ENCODE results near the gene THRAP3.

The THRAP3 gene

GRCh38 chr1:36307601-36308330 lies 83.5 kb downstream of the THRAP3 start:
- Histone ChIP-seq H3K36me3 (ENCODE audit: insufficient read depth, insufficient read length, low read length) (peaks cover 54% of the 10 kb centered on the region), H3K4me3 (ENCODE audit: insufficient read length, low read depth) (peak overlapping the region; percentile 89), H3K9ac (ENCODE audit: insufficient read length, low read depth) (peak overlapping the region; percentile 92), H3K27me3 (ENCODE audit: insufficient read depth, insufficient read length) (no peaks in the 10 kb centered on the region), H3K4me1 (ENCODE audit: insufficient read depth, insufficient read length) (peaks cover 6% of the 10 kb centered on the region), H3K9me3 (ENCODE audit: insufficient read depth, low read length) (no peaks in the 10 kb centered on the region)
- TF ChIP-seq ZNF274 (IDR thresholded peaks at IDR 0.05; ENCODE audit: low read depth, low read length) (no peak), YY1 (IDR thresholded peaks at IDR 0.05; ENCODE audit: insufficient read depth, insufficient read length) (no peak), SUZ12 (IDR thresholded peaks at IDR 0.05; ENCODE audit: extremely low read depth, insufficient read depth, insufficient read length) (no peak)
- no peak for DNase-seq (ENCODE audit: low read depth, low spot score)

GRCh38 chr1:36309397-36309796 lies 85.2 kb downstream of the THRAP3 start:
- peaks cover 45% of the 10 kb centered on the region for H3K36me3 ChIP-seq (ENCODE audit: insufficient read depth, insufficient read length, low read length)
- H3K27me3 ChIP-seq (ENCODE audit: insufficient read depth, insufficient read length) = no peaks in the 10 kb centered on the region
- H3K9me3 ChIP-seq (ENCODE audit: insufficient read depth, low read length) = no peaks in the 10 kb centered on the region
- H3K9ac ChIP-seq (ENCODE audit: insufficient read length, low read depth) = no peak overlapping the region
- H3K4me3 ChIP-seq (ENCODE audit: insufficient read length, low read depth) = no peak overlapping the region
- TF ChIP-seq YY1 (IDR thresholded peaks at IDR 0.05; ENCODE audit: insufficient read depth, insufficient read length) = no peak
- no peak for TF ChIP-seq ZNF274 (IDR thresholded peaks at IDR 0.05; ENCODE audit: low read depth, low read length)
- no peak for TF ChIP-seq SUZ12 (IDR thresholded peaks at IDR 0.05; ENCODE audit: extremely low read depth, insufficient read depth, insufficient read length)
- peaks cover 6% of the 10 kb centered on the region for H3K4me1 ChIP-seq (ENCODE audit: insufficient read depth, insufficient read length)
- no peak for DNase-seq (ENCODE audit: low read depth, low spot score)

GRCh38 chr1:36320291-36320761 lies 96.1 kb downstream of the THRAP3 start:
- no peak for DNase-seq (ENCODE audit: low read depth, low spot score)
- H3K27me3 ChIP-seq (ENCODE audit: insufficient read depth, insufficient read length) = peaks cover 2% of the 10 kb centered on the region
- peak overlapping the region; percentile 37 for H3K4me3 ChIP-seq (ENCODE audit: insufficient read length, low read depth)
- peaks cover 49% of the 10 kb centered on the region for H3K36me3 ChIP-seq (ENCODE audit: insufficient read depth, insufficient read length, low read length)
- H3K4me1 ChIP-seq (ENCODE audit: insufficient read depth, insufficient read length) = peaks cover 30% of the 10 kb centered on the region
- no peaks in the 10 kb centered on the region for H3K9me3 ChIP-seq (ENCODE audit: insufficient read depth, low read length)
- TF ChIP-seq SUZ12 (IDR thresholded peaks at IDR 0.05; ENCODE audit: extremely low read depth, insufficient read depth, insufficient read length) (no peak), YY1 (IDR thresholded peaks at IDR 0.05; ENCODE audit: insufficient read depth, insufficient read length) (no peak), ZNF274 (IDR thresholded peaks at IDR 0.05; ENCODE audit: low read depth, low read length) (no peak)
- peak overlapping the region; percentile 67 for H3K9ac ChIP-seq (ENCODE audit: insufficient read length, low read depth)

- DNase-seq (ENCODE audit: low read depth, low spot score) = no peak
- H3K36me3 ChIP-seq (ENCODE audit: insufficient read depth, insufficient read length, low read length) = peaks cover 49% of the 10 kb centered on the region
- TF ChIP-seq ZNF274 (IDR thresholded peaks at IDR 0.05; ENCODE audit: low read depth, low read length) = no peak
- TF ChIP-seq YY1 (IDR thresholded peaks at IDR 0.05; ENCODE audit: insufficient read depth, insufficient read length) = no peak
- TF ChIP-seq SUZ12 (IDR thresholded peaks at IDR 0.05; ENCODE audit: extremely low read depth, insufficient read depth, insufficient read length) = no peak
- H3K27me3 ChIP-seq (ENCODE audit: insufficient read depth, insufficient read length) = peaks cover 2% of the 10 kb centered on the region
- H3K4me3 ChIP-seq (ENCODE audit: insufficient read length, low read depth) = peak overlapping the region; percentile 37
- H3K9me3 ChIP-seq (ENCODE audit: insufficient read depth, low read length) = no peaks in the 10 kb centered on the region
- peaks cover 30% of the 10 kb centered on the region for H3K4me1 ChIP-seq (ENCODE audit: insufficient read depth, insufficient read length)
- H3K9ac ChIP-seq (ENCODE audit: insufficient read length, low read depth) = peak overlapping the region; percentile 67
Observed at GRCh38 chr1:36320767-36321118, 96.5 kb downstream of the THRAP3 start.

- H3K4me1 ChIP-seq (ENCODE audit: insufficient read depth, insufficient read length) = peaks cover 33% of the 10 kb centered on the region
- peak overlapping the region; percentile 67 for H3K9ac ChIP-seq (ENCODE audit: insufficient read length, low read depth)
- peaks cover 2% of the 10 kb centered on the region for H3K27me3 ChIP-seq (ENCODE audit: insufficient read depth, insufficient read length)
- H3K36me3 ChIP-seq (ENCODE audit: insufficient read depth, insufficient read length, low read length) = peaks cover 49% of the 10 kb centered on the region
- no peaks in the 10 kb centered on the region for H3K9me3 ChIP-seq (ENCODE audit: insufficient read depth, low read length)
- no peak for TF ChIP-seq SUZ12 (IDR thresholded peaks at IDR 0.05; ENCODE audit: extremely low read depth, insufficient read depth, insufficient read length)
- peak; percentile 44 for TF ChIP-seq YY1 (IDR thresholded peaks at IDR 0.05; ENCODE audit: insufficient read depth, insufficient read length)
- peak overlapping the region; percentile 37 for H3K4me3 ChIP-seq (ENCODE audit: insufficient read length, low read depth)
- peak; percentile 79 for DNase-seq (ENCODE audit: low read depth, low spot score)
Observed at GRCh38 chr1:36321119-36321951, 97.1 kb downstream of the THRAP3 start.

GRCh38 chr1:36322041-36322785 lies 98.0 kb downstream of the THRAP3 start:
- Histone ChIP-seq H3K9ac (ENCODE audit: insufficient read length, low read depth) (peak overlapping the region; percentile 67), H3K9me3 (ENCODE audit: insufficient read depth, low read length) (no peaks in the 10 kb centered on the region), H3K4me1 (ENCODE audit: insufficient read depth, insufficient read length) (peaks cover 33% of the 10 kb centered on the region), H3K4me3 (ENCODE audit: insufficient read length, low read depth) (peak overlapping the region; percentile 37), H3K27me3 (ENCODE audit: insufficient read depth, insufficient read length) (peaks cover 2% of the 10 kb centered on the region), H3K36me3 (ENCODE audit: insufficient read depth, insufficient read length, low read length) (peaks cover 48% of the 10 kb centered on the region)
- no peak for DNase-seq (ENCODE audit: low read depth, low spot score)
- no peak for TF ChIP-seq SUZ12 (IDR thresholded peaks at IDR 0.05; ENCODE audit: extremely low read depth, insufficient read depth, insufficient read length)
